Transverse colon (tissue), 4 donors: Measurements from ENCODE around the gene ANKRD23. TPM values are rescaled to one million over a fixed set of nuclear protein-coding genes. Genes with fewer than 3 reads are reported as not detected.

ENCODE experiments used
- DNase-seq: peaks from one replicate; pipeline ENCODE4 v3.0.0-alpha.2; 2019
- H3K27ac ChIP-seq, 4 donors: fragments of 200-600 bp; sonication (generic); 2 replicates each; pipeline ENCODE4 v1.5.1; 2016 to 2018; ENCODE audit warnings: inconsistent platforms in 4 of 4
- H3K27me3 ChIP-seq: fragments of 200-600 bp; sonication (generic); 2 replicates; pipeline ENCODE4 v1.5.1; 2017; ENCODE audit warnings: inconsistent platforms
- H3K36me3 ChIP-seq, 4 donors: fragments of 200-600 bp; sonication (generic); 2 replicates each; pipeline ENCODE4 v1.5.1; 2017 to 2019; ENCODE audit warnings: inconsistent platforms in 4 of 4
- H3K4me1 ChIP-seq, 4 donors: fragments of 200-600 bp; sonication (generic); 2 replicates each; pipeline ENCODE4 v1.5.1; 2017 to 2020; ENCODE audit warnings: inconsistent platforms in 4 of 4
- H3K4me3 ChIP-seq, 4 donors: fragments of 200-600 bp; sonication (generic); 1 replicate in 1 of 4; 2 replicates in 3 of 4; pipeline versions ENCODE4 v1.5.1 to v1.6.1; 2017 to 2019; ENCODE audit warnings: inconsistent platforms in 4 of 4
- H3K9me3 ChIP-seq, 2 donors: fragments of 200-600 bp; sonication (generic); 2 replicates each; pipeline ENCODE4 v1.5.1; 2017 to 2019; ENCODE audit warnings: inconsistent platforms in 2 of 2
- CTCF ChIP-seq, 5 experiments: fragments of 200-600 bp in 3 of 5; fragments of 450-650 bp in 2 of 5; sonication (generic) in 3 of 5; IDR thresholded peaks; 1 replicate in 2 of 5; 2 replicates in 3 of 5; pipeline ENCODE4 v1.5.1; 2016 to 2017; ENCODE audit warnings: antibody characterized with exemption in 5 of 5, inconsistent platforms in 3 of 5, mild to moderate bottlenecking in 2 of 5, moderate library complexity in 1 of 5
- EP300 ChIP-seq: sonication (generic); formaldehyde crosslinking; IDR thresholded peaks from one replicate; pipeline ENCODE4 v1.6.1; 2017; ENCODE audit warnings: antibody characterized with exemption, low read depth
- POLR2A ChIP-seq: fragments of 450-650 bp; IDR thresholded peaks from one replicate; pipeline ENCODE4 v1.6.1; 2016; ENCODE audit warnings: antibody characterized with exemption, mild to moderate bottlenecking, moderate library complexity
- POLR2AphosphoS5 ChIP-seq, 3 donors: sonication (generic); formaldehyde crosslinking; IDR thresholded peaks; one replicate each; pipeline ENCODE4 v1.6.1; 2016; ENCODE audit warnings: antibody characterized with exemption in 3 of 3
- WGBS, 2 donors: methylation state at CpG; one replicate each; pipeline ENCODE4 v1.1.5; 2018; ENCODE audit warnings: low coverage in 1 of 2; 5-methylcytosine and 5-hydroxymethylcytosine counted together
- in situ Hi-C, 4 donors: fragments of 200-750 bp; cut with MboI; loops; one replicate each; pipeline versions ENCODE4 v1.15.0 to v1.15.1; 2017; ENCODE audit warnings: low sequenced_read_pairs in 3 of 4, low pct_ligation_motif_present in 1 of 4, low pct_unique_long_range_greater_than_20kb in 1 of 4
- intact Hi-C: fragments of 100-400 bp; cut with DNase I; formaldehyde crosslinking; loops from one replicate; pipeline ENCODE4 v1.15.1; 2023; ENCODE audit warnings: low total_unique reads
- total RNA-seq, 4 donors: library from RNA; depleted of rRNA; stranded (reverse); fragments of >200 nt; gene quantifications; one replicate each; pipeline ENCODE4 v1.1.0, GENCODE V29; 2016

Gene ANKRD23
- total RNA-seq, 4 donors from 2014 or later, result 4.1 to 22.7 (median 7.0) TPM

GRCh38 chr2:96832754-96833507 lies 10.9 kb downstream of the ANKRD23 start:
- Histone ChIP-seq H3K4me3 (no peak overlapping the region), H3K9me3 (no peaks in the 10 kb centered on the region), H3K4me1 (peaks cover 0 to 5% (median 0%) of the 10 kb centered on the region in 4 donors), H3K36me3 (peaks cover 0 to 43% (median 16%) of the 10 kb centered on the region in 4 donors), H3K27me3 (no peaks in the 10 kb centered on the region), H3K27ac (peak overlapping the region in 1 of 4 donors; percentile 48)
- WGBS, 2 donors, result 76 to 78% methylated on average over 3 to 18 of the region's 18 CpGs
- intact Hi-C loops (no loop called here), in situ Hi-C loops (loop anchor here in 1 of 4 donors (25.0 kb wide), 1 partner anchor 254 kb away; the partner anchor contains the start of gene FAHD2B)
- no peak for DNase-seq
- TF ChIP-seq POLR2AphosphoS5 (IDR thresholded peaks at IDR 0.05) (no peak), POLR2A (no peak)

GRCh38 chr2:96832408-96832753 lies 11.4 kb downstream of the ANKRD23 start:
- peaks cover 0 to 43% (median 18%) of the 10 kb centered on the region in 4 donors for H3K36me3 ChIP-seq
- no peak for DNase-seq
- TF ChIP-seq CTCF (IDR thresholded peaks at IDR 0.05) (no peak), POLR2AphosphoS5 (IDR thresholded peaks at IDR 0.05) (no peak), EP300 (no peak), POLR2A (no peak)
- intact Hi-C loops, result no loop called here
- H3K27me3 ChIP-seq, result no peaks in the 10 kb centered on the region
- no peak overlapping the region for H3K4me3 ChIP-seq
- 86% methylated on average over 11 of the region's 11 CpGs; no CpG with 5 or more reads in 1 of the 2 donors for WGBS, 2 donors
- in situ Hi-C loops, result loop anchor here in 1 of 4 donors (25.0 kb wide), 1 partner anchor 255 kb away; the partner anchor contains the start of gene FAHD2B
- H3K9me3 ChIP-seq, result no peaks in the 10 kb centered on the region
- peak overlapping the region in 1 of 4 donors; percentile 48 for H3K27ac ChIP-seq
- peaks cover 0 to 5% (median 0%) of the 10 kb centered on the region in 4 donors for H3K4me1 ChIP-seq

GRCh38 chr2:96831679-96832078 lies 12.1 kb downstream of the ANKRD23 start:
- TF ChIP-seq POLR2AphosphoS5 (IDR thresholded peaks at IDR 0.05), result no peak
- no peak for TF ChIP-seq CTCF (IDR thresholded peaks at IDR 0.05)
- no peak for TF ChIP-seq POLR2A
- Histone ChIP-seq H3K36me3 (peaks cover 0 to 49% (median 19%) of the 10 kb centered on the region in 4 donors), H3K4me1 (peaks cover 0 to 5% (median 0%) of the 10 kb centered on the region in 4 donors), H3K27ac (no peak overlapping the region), H3K4me3 (no peak overlapping the region), H3K9me3 (no peaks in the 10 kb centered on the region), H3K27me3 (no peaks in the 10 kb centered on the region)
- no peak for DNase-seq
- 73 to 85% methylated on average over 6 to 10 of the region's 10 CpGs for WGBS, 2 donors
- in situ Hi-C loops (loop anchor here in 1 of 4 donors (25.0 kb wide), 1 partner anchor 256 kb away; the partner anchor contains the start of gene FAHD2B), intact Hi-C loops (no loop called here)

GRCh38 chr2:96830044-96830562 lies 13.7 kb downstream of the ANKRD23 start:
- WGBS, 2 donors, result 61 to 92% methylated on average over 1 to 5 of the region's 5 CpGs

More at GRCh38 chr2:96830044-96830562, 13.7 kb downstream of the ANKRD23 start:
- H3K36me3 ChIP-seq, result peaks cover 0 to 65% (median 25%) of the 10 kb centered on the region in 4 donors
- no peak overlapping the region for H3K27ac ChIP-seq
- H3K27me3 ChIP-seq, result no peaks in the 10 kb centered on the region
- TF ChIP-seq POLR2AphosphoS5 (IDR thresholded peaks at IDR 0.05) (no peak), POLR2A (no peak), CTCF (IDR thresholded peaks at IDR 0.05) (no peak), EP300 (no peak)
- DNase-seq, result no peak
- no peak overlapping the region for H3K4me3 ChIP-seq
- in situ Hi-C loops, result loop anchor here in 1 of 4 donors (25.0 kb wide), 1 partner anchor 257 kb away; the partner anchor contains the start of gene FAHD2B
- intact Hi-C loops, result no loop called here
- H3K4me1 ChIP-seq, result peaks cover 0 to 5% (median 0%) of the 10 kb centered on the region in 4 donors
- no peaks in the 10 kb centered on the region for H3K9me3 ChIP-seq
